BLaER1 (cell line): ENCODE data around the gene PPP1R8.
"Not testable (repeated sequence)": the region's sequence is repeated elsewhere in the genome, so short reads cannot be mapped to it uniquely, and the experiment has no call there.

Experiments
- H3K27ac ChIP-seq: shearing (Covaris generic); formaldehyde crosslinking; 2 replicates; pipeline ENCODE4 v1.8.1; 2022
- H3K27me3 ChIP-seq: shearing (Covaris generic); formaldehyde crosslinking; 2 replicates; pipeline ENCODE4 v1.8.1; 2022
- H3K36me3 ChIP-seq: shearing (Covaris generic); formaldehyde crosslinking; 2 replicates; pipeline ENCODE4 v1.8.1; 2022
- H3K4me1 ChIP-seq: shearing (Covaris generic); formaldehyde crosslinking; 2 replicates; pipeline ENCODE4 v1.8.1; 2022
- H3K4me2 ChIP-seq: shearing (Covaris generic); formaldehyde crosslinking; 2 replicates; pipeline ENCODE4 v1.8.1; 2022
- H3K4me3 ChIP-seq: shearing (Covaris generic); formaldehyde crosslinking; 2 replicates; pipeline ENCODE4 v1.8.1; 2022
- H3K9ac ChIP-seq: shearing (Covaris generic); formaldehyde crosslinking; 2 replicates; pipeline ENCODE4 v1.8.1; 2022
- H3K9me3 ChIP-seq: shearing (Covaris generic); formaldehyde crosslinking; 2 replicates; pipeline ENCODE4 v1.8.1; 2022
- H4K20me1 ChIP-seq: shearing (Covaris generic); formaldehyde crosslinking; 2 replicates; pipeline ENCODE4 v1.8.1; 2022
- Cebpa-rat ChIP-seq: shearing (Covaris generic); IDR thresholded peaks from 2 replicates; pipeline ENCODE4 v1.8.1; 2022

Gene PPP1R8

GRCh38 chr1:27831568-27832410 lies 1.2 kb downstream of the PPP1R8 start:
- H3K9ac ChIP-seq: peak overlapping the region; percentile 96
- no peak for TF ChIP-seq Cebpa-rat
- H4K20me1 ChIP-seq: peaks cover 57% of the 10 kb centered on the region
- no peaks in the 10 kb centered on the region for H3K9me3 ChIP-seq
- H3K4me1 ChIP-seq: peaks cover 22% of the 10 kb centered on the region
- H3K27me3 ChIP-seq: no peaks in the 10 kb centered on the region
- peak overlapping the region; percentile 80 for H3K4me3 ChIP-seq
- H3K36me3 ChIP-seq: peaks cover 46% of the 10 kb centered on the region
- H3K4me2 ChIP-seq: peak overlapping the region; percentile 91
- peak overlapping the region; percentile 93 for H3K27ac ChIP-seq

GRCh38 chr1:27832762-27833161 lies 2.2 kb downstream of the PPP1R8 start:
- no peak overlapping the region for H3K27ac ChIP-seq
- no peaks in the 10 kb centered on the region for H3K27me3 ChIP-seq
- peak overlapping the region; percentile 96; the same call in 1 of the 2 replicates for H3K9ac ChIP-seq
- TF ChIP-seq Cebpa-rat: no peak
- peaks cover 67% of the 10 kb centered on the region for H4K20me1 ChIP-seq
- H3K4me1 ChIP-seq: peaks cover 22% of the 10 kb centered on the region
- H3K4me2 ChIP-seq: peak overlapping the region; percentile 91; the same call in 1 of the 2 replicates
- no peaks in the 10 kb centered on the region for H3K9me3 ChIP-seq
- H3K4me3 ChIP-seq: no peak overlapping the region
- H3K36me3 ChIP-seq: peaks cover 55% of the 10 kb centered on the region

- no peak overlapping the region for H3K27ac ChIP-seq
- H3K4me1 ChIP-seq: peaks cover 22% of the 10 kb centered on the region
- H3K4me2 ChIP-seq: no peak overlapping the region
- peaks cover 74% of the 10 kb centered on the region for H4K20me1 ChIP-seq
- H3K4me3 ChIP-seq: no peak overlapping the region
- H3K36me3 ChIP-seq: peaks cover 62% of the 10 kb centered on the region
- H3K9ac ChIP-seq: no peak overlapping the region
- H3K27me3 ChIP-seq: no peaks in the 10 kb centered on the region
- no peaks in the 10 kb centered on the region for H3K9me3 ChIP-seq
- no peak for TF ChIP-seq Cebpa-rat
These were observed 2.9 kb downstream of the PPP1R8 start for GRCh38 chr1:27833470-27833869.

GRCh38 chr1:27835046-27835445 lies 4.5 kb downstream of the PPP1R8 start:
- Histone ChIP-seq H3K4me3 (no peak overlapping the region), H3K9me3 (no peaks in the 10 kb centered on the region), H3K27me3 (no peaks in the 10 kb centered on the region), H3K4me2 (no peak overlapping the region), H3K4me1 (peaks cover 17% of the 10 kb centered on the region), H3K9ac (no peak overlapping the region), H4K20me1 (peaks cover 90% of the 10 kb centered on the region), H3K36me3 (peaks cover 77% of the 10 kb centered on the region), H3K27ac (no peak overlapping the region)
- TF ChIP-seq Cebpa-rat: no peak

GRCh38 chr1:27835501-27835900 lies 4.9 kb downstream of the PPP1R8 start:
- Histone ChIP-seq H3K9ac (no peak overlapping the region), H3K4me3 (no peak overlapping the region), H4K20me1 (peaks cover 95% of the 10 kb centered on the region), H3K27ac (no peak overlapping the region), H3K4me2 (no peak overlapping the region), H3K4me1 (peaks cover 17% of the 10 kb centered on the region), H3K27me3 (no peaks in the 10 kb centered on the region), H3K36me3 (peaks cover 82% of the 10 kb centered on the region), H3K9me3 (no peaks in the 10 kb centered on the region)
- no peak for TF ChIP-seq Cebpa-rat

- peaks cover 70% of the 10 kb centered on the region for H3K36me3 ChIP-seq
- H3K9ac ChIP-seq: no peak overlapping the region
- H3K9me3 ChIP-seq: peaks cover 8% of the 10 kb centered on the region
- H3K27me3 ChIP-seq: no peaks in the 10 kb centered on the region; the same call in 1 of the 2 replicates
- no peak for TF ChIP-seq Cebpa-rat
- H3K4me2 ChIP-seq: no peak overlapping the region
- peaks cover 15% of the 10 kb centered on the region; the same call in 1 of the 2 replicates for H4K20me1 ChIP-seq
- no peak overlapping the region for H3K4me3 ChIP-seq
- H3K27ac ChIP-seq: no peak overlapping the region
- H3K4me1 ChIP-seq: no peaks in the 10 kb centered on the region
These were observed 19.4 kb downstream of the PPP1R8 start for GRCh38 chr1:27849951-27850350.

GRCh38 chr1:27855085-27855484 lies 24.5 kb downstream of the PPP1R8 start:
- H3K9me3 ChIP-seq: peaks cover 8% of the 10 kb centered on the region
- TF ChIP-seq Cebpa-rat: no peak

GRCh38 chr1:27856561-27857343 lies 26.2 kb downstream of the PPP1R8 start:
- Histone ChIP-seq H3K36me3 (peaks cover 2% of the 10 kb centered on the region), H4K20me1 (no peaks in the 10 kb centered on the region), H3K9me3 (peaks cover 2% of the 10 kb centered on the region), H3K4me3 (no peak overlapping the region; the same call in 1 of the 2 replicates), H3K27me3 (no peaks in the 10 kb centered on the region), H3K9ac (peak overlapping the region; percentile 58; the same call in 1 of the 2 replicates), H3K4me1 (peaks cover 28% of the 10 kb centered on the region), H3K4me2 (peak overlapping the region; percentile 87), H3K27ac (peak overlapping the region; percentile 69)
- no peak for TF ChIP-seq Cebpa-rat

More at GRCh38 chr1:27855085-27855484, 24.5 kb downstream of the PPP1R8 start:
- H3K27ac ChIP-seq: no peak overlapping the region
- H3K9ac ChIP-seq: no peak overlapping the region
- no peak overlapping the region for H3K4me3 ChIP-seq
- H3K36me3 ChIP-seq: peaks cover 19% of the 10 kb centered on the region
- no peaks in the 10 kb centered on the region for H3K27me3 ChIP-seq
- H3K4me2 ChIP-seq: no peak overlapping the region
- 0 out of 2 replicates have a peak, but pooled peaks cover 8% of the 10 kb centered on the region for H4K20me1 ChIP-seq
- H3K4me1 ChIP-seq: peaks cover 28% of the 10 kb centered on the region

GRCh38 chr1:27857552-27857951 lies 27.0 kb downstream of the PPP1R8 start:
- H3K4me2 ChIP-seq: peak overlapping the region; percentile 87
- H3K27ac ChIP-seq, H3K9ac ChIP-seq, H3K9me3 ChIP-seq, H3K27me3 ChIP-seq, H4K20me1 ChIP-seq, H3K36me3 ChIP-seq, H3K4me3 ChIP-seq: not testable (repeated sequence)
- peaks cover 35% of the 10 kb centered on the region for H3K4me1 ChIP-seq
